ENCODE measurements around the gene TRIM41.
"Not testable (repeated sequence)": the region's sequence is repeated elsewhere in the genome, so short reads cannot be mapped to it uniquely, and the experiment has no call there.

TRIM41 gene

DNA sequence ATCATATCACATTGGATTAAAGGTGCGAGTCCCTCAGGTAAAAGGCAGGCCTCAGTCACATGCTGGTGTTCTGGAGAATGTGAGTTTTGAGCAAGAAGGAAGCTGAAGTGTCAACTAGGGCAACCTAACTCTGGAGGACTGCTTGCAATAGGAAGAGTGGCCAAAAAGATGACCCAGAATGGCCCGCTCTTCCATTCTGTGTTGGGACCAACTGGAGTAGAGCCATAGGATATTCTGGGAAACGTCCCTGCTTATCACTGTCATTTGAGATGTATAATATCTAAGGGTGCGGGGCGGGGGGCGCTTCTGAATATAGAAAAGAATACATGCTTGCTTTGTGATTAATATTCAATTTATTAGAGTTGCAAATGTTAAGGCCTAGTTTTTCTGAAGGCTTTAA, 11.0 kb upstream of the TRIM41 start:
- no peak for FAIRE-seq

DNA sequence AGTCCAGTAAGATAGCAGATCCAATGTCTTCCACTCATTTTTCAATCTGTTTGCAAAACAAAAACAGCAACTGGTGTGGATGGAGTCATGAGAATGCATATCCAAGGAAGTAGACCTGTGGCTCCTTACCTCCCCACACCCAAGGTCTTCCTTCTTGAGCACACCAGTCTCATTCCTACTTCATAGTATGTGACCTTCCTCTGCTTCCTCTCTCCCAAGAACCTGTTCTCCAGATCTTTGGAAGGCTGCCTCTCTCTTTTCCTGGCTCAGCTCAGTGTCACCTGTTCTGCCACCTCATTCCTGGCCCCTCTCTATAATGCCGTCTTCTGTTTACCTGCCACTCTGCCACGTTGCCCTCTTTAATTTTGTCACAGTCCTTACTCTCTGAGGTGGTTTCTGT, 10.1 kb upstream of the TRIM41 start:
- FAIRE-seq: no peak

DNA sequence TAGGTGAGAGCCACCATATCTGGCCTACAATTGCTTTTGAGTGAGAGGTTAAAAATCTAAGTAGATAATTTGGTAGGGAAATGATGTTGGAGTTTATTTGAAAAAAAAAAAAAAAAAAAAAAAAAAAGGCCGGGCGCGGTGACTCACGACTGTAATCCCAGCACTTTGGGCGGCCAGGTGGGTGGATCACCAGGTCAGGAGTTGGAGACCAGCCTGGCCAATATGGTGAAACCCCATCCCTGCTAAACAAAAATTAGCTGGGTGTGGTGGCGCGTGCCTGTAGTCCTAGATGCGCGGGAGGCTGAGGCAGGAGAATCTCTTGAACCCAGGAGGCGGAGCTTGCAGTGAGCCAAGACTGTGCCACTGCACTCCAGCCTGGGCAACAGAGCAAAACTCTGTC, 8.8 kb upstream of the TRIM41 start:
- FAIRE-seq: not testable (repeated sequence)

DNA sequence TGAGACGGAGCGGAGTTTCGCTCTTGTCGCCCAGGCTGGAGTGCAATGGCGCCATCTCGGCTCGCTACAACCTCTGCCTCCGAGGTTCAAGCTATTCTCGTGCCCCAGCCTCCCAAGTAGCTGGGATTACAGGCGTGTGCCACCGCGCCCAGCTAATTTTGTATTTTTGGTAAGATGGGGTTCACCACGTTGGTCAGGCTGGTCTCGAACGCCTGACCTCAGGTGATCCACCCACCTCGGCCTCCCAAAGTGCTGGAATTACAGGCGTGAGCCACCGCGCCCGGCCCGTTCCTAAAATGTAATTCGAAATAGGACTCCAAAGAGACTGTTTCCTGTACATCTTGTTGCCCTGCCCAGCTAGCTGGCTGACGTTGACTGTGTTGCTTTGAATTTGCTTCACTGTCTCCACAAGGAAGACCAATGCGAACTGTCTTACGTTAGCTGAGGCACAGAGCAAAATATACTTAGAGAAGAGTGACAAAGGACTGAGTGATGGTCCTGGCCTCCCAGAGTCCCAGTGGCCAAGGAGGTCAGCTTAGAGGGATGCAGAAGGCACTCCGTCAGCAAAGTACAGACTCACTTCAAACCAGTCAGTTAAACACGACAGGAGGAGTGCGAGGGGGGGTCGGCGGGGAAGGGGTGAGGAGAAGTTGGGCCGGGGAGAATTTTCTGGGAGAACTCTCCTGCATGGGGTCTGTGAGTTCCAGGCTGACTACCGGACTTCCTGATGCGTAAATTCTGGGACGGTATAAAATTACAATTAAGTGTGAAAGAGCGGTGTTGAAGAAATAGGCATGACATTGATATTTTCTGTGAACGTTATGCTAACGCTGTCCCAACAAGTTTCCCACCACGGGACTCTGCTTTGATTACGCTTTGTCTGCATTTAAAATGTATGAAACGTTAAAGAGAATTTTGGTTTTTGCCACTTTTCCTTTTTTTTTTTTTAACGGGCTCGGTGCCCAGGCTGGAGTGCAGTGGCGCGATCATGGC, 6.8 kb upstream of the TRIM41 start:
- no peak for FAIRE-seq

DNA sequence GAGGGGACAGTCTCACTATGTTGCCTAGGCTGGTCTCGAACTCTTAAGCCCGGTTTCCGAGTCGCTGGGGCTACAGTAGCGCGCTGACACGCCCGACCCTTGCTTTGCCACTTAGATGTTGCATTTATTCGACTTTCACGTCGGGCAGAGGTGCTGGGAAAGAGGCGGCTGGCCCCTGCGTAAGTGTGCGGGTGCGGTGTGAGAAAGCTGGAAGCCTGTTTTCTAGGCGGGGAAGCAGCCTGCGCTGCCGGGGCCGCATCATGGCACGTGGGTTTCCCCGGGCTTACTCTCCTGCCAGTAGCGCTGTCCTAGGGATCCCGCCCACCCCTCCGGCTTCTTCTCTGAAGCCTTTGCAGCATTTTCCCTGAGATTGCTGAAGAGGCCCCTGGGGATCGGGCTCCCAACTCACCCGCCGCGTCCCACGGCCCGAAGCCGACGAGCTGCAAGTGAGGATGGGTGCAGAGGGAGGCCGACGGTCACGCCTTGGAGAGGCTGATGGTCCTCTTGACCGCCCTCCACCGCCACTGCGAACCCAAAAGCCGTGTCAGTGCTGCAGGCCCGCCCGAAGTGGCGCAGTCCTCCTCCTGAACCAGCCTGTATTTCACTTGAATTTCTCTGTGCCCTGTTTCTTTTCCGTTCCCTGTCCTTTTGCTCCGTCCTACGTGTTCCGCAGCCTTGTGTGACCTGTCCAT, 5.8 kb upstream of the TRIM41 start:
- no peak for FAIRE-seq

DNA sequence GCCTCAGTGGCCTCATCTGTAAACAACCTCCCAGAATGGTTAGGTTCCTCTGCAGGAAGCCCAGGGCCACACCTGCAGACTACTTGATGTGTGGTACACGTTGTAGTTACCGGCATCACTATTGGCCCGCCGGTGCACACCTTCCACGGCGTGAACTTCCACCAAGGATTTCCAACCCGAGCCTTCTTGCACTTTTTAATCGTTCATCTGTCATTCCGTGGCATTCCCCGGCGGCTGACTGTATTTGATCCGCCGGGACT, 5.3 kb upstream of the TRIM41 start:
- no peak for FAIRE-seq

DNA sequence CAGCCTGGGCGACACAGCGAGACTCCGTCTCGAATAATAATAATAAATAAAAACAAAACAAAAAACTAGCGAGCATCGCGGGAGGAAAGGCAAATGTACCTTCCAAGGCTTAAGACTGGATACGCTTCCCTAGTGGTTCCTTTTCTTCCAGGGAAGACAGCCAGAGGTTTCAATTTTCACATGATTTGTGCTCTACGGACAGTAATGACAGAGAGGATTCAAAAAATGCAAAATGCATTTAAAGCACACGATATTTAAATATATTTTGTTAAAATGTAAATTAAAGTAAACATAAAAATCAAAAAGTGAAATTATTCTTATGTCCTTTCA, 4.3 kb upstream of the TRIM41 start:
- no peak for FAIRE-seq

DNA sequence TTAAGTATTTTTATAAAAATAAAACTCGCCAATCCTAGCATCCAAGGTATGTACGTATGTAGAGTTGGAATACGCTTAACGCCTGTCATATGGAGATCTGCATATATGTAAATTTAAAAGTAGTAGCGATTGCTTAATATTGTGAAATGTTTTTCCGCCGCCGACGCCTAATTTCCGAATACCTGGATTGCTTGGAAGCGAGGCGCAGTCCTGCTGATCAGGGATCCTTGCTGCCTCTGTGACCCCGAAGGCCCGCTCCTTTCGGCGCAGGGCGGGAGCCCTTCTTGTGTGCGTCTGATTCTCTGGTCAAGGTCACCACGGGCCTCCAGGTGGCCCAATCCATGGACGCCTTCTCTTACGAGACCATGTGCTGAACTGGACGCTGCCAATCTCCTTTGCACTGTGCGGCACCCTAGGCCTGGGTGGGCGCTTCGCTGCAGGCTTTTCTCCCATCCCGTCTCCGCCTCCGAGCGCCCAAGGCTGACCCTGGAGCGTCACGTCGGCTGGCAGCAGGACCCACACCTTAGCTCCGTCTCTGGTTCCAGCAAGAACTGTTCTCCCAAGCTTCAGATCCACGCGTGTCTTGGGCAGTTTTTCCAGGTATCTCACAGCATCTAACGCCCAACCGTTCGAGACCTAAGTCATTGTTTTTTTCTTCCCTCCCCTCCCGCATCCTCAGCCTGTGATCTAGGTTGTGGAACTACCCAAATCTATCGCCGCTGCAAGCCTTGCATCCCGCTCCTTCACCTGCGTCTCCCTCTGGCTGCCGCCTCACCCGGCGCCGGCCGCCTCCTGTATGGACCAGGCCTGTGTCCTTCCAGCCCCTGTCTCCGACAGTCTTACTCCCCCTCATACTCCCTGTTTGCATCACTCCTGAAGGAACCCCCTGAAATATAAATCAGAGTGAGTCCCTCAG, 3.6 kb upstream of the TRIM41 start:
- no peak for FAIRE-seq

DNA sequence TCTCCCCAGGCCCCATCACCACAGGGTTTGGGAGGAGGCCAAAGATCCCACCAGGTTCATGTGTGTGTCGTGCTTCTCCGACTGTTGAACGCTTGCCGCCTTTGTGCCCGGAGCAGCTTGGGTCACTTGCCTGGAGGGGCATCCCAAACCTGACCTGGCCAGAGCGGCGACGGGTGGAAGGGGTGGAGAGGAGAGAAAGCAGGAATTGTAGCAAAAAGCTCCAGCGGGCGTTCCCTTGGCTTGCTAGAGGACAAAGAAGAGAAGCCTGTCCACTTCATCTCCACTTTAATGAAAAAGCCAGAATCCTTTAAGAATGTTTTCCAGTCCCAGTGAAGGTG, 2.9 kb upstream of the TRIM41 start:
- FAIRE-seq: no peak

DNA sequence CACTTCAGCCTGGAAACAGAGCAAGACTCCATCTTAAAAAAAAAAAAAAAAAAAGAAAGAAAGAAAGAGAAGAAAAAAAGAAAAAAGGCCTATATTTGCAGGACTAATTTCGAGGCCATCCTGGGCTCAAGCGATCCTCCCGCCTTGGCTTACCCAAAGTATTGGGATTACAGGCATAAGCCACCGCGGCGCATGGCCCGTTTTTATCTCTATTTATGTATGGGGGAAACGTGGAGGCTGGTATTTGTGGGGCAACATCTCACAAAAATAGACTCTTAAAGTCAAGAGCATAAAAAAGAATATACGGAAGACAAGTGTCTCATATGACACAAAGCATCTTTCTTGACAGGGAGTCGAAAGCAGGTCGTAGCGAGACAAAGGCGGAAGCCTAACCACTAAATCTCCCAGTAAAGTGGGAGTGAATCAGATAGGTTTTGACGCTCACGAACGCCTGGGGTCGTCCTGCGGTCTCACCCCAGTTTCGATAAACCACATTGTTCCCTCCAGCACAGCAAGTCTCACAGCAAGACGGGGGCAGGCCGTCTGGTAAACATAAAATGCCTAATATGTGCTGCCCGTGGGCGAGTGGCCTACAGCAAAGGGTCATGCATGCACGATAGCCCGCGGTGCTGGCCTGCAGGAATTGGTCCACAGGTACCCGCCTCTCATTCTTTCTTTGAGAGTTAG, 1.8 kb upstream of the TRIM41 start:
- FAIRE-seq: no peak

DNA sequence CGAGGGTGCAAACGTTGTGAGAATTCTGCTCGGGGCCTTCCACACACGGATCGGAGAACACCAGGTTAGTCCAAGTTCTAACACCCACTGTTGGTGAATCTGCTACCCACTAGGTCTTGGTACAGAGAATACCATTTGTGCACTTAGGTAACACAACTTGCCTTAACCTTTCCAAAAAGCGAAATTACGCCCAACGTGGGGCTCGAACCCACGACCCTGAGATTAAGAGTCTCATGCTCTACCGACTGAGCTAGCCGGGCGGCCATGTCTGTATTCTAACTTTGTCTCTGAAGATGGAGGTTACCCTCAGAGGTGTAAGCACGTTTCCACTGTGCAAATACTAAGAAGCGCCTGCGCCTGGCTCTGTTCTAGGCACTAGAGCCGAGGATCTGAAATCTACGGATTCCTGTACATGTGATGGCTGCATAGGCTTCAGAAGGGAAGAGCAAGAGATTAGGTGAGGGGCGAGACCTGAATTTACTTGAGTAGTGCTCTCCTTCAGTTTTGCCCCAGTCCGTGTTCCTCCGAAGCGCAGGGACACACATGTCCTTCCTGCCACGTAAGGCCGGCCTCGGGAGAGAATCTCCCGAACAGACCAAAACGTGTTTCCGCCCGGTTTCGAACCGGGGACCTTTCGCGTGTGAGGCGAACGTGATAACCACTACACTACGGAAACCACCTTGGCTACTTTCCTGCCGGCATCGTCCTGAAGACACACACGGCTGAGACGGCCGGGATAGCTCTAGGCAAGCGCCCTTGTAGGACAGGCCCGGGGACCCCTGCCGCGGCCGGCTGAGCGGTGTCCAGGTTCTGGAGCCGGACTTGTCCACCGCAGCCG, 1.1 kb upstream of the TRIM41 start:
- FAIRE-seq: no peak

DNA sequence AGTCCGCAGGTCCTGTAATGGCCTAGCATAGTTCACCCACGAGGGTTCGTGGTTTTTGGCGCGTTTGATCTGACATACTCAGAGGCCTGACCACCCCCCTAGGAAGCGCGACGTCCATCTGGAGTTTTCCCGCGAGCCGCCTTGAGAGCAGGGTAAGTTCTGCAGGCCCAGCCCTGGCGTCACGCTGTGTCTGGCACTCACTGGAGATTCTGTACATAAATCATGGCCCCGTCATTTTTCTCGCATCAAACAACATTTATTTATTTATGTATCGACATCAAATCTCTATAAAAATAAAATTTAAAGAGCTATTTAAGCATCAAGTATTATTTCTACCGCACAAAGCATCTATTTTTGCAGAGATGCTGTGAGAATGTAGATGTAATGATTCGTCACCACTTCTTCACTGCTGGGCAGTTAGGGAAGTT, 437 bp upstream of the TRIM41 start:
- no peak for FAIRE-seq

DNA sequence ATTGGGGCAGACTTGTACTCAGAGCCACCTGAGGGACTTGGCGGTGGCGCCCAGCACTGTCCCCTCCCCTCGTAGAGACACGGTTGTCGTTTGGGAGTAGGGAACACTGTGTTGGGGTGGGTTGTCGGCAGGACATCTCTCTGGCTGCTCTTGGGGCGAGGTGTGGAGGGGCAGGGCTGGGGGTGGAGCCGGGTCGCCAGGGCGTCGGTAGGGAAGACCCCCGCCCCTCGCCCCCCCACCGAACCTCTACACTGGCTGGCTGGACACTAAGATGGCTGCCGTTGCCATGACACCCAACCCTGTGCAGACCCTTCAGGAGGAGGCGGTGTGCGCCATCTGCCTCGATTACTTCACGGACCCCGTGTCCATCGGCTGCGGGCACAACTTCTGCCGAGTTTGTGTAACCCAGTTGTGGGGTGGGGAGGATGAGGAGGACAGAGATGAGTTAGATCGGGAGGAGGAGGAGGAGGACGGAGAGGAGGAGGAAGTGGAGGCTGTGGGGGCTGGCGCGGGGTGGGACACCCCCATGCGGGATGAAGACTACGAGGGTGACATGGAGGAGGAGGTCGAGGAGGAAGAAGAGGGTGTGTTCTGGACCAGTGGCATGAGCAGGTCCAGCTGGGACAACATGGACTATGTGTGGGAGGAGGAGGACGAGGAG, 778 bp downstream of the TRIM41 start:
- no peak for FAIRE-seq

DNA sequence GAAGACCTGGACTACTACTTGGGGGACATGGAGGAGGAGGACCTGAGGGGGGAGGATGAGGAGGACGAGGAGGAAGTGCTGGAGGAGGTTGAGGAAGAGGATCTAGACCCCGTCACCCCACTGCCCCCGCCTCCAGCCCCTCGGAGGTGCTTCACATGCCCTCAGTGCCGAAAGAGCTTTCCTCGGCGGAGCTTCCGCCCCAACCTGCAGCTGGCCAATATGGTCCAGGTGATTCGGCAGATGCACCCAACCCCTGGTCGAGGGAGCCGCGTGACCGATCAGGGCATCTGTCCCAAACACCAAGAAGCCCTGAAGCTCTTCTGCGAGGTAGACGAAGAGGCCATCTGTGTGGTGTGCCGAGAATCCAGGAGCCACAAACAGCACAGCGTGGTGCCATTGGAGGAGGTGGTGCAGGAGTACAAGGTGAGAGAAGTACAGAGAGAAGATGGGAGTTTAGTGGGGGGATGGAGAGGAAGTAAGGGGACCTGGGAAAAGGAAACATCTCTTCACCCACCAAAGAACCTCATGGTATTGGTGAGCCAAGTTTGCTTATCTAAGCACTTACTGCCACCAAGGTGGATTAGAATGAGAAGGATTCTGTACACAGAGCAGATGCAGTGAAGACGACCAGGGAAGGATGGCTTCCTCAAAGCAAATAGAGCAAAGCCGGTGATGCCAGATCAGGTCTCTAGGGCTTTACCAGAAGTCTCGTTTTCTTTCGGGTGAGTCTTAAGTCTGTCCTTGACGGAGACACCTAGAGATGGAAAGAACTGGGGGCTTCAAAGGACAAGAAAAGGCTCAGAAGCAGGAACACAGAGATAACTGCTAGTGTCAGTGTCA, 1.5 kb downstream of the TRIM41 start:
- no peak for FAIRE-seq

DNA sequence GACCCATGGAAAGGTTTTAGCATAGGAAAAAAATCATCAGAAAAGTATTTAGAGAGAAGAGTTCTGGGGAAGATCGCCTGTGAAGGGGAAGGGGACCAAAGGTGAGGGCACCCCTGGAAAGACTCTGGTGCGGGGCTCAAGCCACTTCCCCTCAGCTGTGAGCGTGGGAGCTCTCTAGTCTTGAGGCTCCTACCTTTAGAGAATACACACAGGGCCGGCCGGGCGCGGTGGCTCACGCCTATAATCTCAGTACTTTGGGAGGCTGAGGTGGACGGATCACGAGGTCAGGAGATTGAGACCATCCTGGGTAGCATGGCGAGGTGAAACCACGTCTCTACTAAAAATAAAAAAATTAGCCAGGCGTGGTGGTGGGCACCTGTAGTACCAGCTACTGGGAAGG, 6.9 kb downstream of the TRIM41 start:
- no peak for FAIRE-seq

DNA sequence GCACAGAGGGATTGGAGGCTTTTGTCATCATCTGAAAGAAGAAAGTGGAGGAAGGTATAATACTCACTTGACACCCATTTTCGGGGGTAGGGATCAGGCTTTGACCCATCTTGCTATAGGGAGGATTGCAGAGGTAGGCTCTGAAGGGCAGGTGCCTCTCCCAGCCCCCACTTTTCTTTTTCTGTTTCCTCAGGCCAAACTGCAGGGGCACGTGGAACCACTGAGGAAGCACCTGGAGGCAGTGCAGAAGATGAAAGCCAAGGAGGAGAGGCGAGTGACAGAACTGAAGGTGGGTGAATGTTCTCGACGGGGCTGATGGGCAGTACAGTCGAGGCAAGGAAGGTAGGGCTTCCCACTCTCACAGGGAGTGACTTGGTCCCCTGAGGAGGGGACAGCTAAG, 7.5 kb downstream of the TRIM41 start:
- no peak for FAIRE-seq

DNA sequence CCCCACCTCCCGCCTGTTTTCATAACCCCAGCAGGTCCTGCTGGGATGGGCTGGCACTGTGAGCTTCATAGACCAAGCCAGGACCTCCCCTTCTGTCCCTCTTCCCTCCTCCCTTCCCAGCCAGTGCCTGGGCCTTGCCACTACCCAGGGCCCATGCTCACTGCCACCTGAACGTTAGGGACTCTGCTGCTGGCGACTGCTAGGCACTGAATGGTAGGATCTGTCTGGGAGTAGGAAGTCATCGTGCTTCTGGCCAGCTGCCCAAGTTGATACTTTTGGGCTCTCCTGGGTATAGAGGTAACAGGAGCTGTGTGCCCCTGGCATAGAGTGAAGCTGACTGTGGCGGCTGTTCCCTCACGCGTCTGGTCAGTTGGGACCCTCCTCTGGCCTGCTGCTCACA, 8.4 kb downstream of the TRIM41 start:
- FAIRE-seq: no peak

DNA sequence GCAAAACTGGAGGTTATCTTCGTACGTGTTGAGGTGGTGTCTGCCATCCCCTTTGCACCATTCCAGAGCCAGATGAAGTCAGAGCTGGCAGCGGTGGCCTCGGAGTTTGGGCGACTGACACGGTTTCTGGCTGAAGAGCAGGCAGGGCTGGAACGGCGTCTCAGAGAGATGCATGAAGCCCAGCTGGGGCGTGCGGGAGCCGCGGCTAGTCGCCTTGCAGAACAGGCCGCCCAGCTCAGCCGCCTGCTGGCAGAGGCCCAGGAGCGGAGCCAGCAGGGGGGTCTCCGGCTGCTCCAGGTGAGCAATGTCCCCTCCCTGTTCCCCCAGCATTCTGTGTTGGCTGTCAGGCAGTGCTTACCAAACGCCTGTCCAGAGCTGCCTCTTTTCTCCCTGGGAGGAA, 9.5 kb downstream of the TRIM41 start:
- FAIRE-seq: no peak

DNA sequence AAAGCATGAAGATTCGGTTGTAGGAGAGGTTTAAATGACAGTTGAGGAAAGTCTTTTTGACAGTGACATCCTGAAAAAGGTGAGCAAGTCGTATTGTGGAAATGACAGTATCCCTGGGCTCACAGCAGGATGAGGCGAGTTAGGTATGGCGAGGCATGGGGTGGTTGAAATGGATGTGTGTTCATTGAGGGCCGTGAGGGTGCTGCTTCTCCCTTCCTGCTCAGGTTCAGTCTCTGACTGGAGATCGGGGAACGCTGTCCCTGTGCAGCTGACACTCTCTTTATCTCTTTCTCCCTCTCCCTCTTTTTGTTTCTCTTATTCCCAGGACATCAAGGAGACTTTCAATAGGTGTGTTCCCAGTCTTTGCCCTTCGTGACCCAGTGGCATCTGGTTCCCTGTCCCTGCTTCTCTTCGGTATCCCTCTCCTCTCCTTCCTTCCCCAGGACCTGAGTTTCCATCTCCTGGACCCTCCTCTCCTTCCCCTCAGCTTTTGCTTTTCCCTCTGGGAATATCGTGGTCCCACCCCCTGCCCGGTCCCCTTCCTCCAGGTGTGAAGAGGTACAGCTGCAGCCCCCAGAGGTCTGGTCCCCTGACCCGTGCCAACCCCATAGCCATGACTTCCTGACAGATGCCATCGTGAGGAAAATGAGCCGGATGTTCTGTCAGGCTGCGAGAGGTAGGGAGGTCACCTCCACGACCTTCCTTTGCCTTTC, 10.2 kb downstream of the TRIM41 start:
- no peak for FAIRE-seq
